GM18511 (cell line): ENCODE measurements around the gene IGF2BP3.
"Not testable (repeated sequence)": the region's sequence is repeated elsewhere in the genome, so short reads cannot be mapped to it uniquely, and the experiment has no call there.

Experiments
- ATAC-seq: cut with Tn5 transposase; IDR thresholded peaks from one replicate; pipeline ENCODE4 v1.9.1; 2021; ENCODE audit warnings: mild to moderate bottlenecking, moderate library complexity; ENCODE audit not compliant: unreplicated experiment

Gene IGF2BP3

DNA sequence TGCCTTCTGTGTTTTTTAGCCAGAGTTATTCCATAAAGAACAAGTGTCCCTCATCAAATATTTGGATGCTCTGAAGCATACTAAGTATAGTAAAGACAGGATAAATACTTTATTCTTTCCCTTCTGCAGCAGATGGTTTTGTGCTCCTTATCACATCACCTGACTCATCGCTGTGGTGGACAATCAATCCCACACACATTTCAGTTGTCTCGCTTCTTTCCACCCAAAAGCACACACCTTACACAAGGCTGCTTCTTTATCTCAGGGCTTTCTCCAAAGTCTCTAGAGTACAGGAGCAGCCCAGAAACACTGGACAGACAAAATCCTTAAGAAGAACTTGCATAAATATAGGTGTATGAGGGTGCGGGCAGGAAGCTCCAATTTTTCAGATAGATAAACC, 43.4 kb downstream of the IGF2BP3 start:
- ATAC-seq: no peak

DNA sequence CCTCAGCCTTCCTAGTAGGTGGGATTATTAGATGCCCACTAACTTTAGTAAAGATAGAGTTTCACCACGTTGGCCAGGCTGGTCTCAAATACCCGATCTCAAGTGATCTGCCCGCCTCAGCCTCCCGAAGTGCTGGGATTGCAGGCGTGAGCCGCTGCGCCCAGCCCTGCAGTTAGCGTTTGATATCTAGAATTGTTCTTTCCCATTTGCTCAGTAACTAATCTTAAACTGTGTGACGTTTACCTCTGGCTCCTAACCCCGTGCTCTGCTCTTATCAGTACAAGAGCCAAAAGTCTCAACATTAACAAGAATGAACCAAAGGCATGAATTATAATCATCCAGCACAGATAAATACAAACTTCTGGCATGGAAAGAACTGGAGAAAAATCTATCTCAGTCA, 47.4 kb downstream of the IGF2BP3 start:
- ATAC-seq: no peak

DNA sequence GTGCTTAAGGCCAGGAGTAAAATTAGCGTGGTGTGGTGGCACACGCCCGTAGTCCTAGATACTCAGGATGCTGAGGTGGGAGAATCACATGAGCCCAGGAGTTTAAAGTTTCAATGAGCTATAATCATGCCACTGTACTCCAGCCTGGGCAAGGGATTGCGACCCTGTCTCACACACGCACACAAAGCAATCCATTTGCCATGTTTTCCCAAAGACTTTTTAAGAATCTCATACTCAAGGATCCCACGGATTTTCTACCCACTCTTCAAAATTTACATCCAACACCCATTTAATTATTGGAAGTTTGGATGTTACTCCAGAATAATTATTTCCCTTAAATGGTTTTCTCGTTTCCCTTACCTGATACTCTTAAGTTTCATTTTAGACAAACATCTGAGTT, 47.9 kb downstream of the IGF2BP3 start:
- no peak for ATAC-seq

DNA sequence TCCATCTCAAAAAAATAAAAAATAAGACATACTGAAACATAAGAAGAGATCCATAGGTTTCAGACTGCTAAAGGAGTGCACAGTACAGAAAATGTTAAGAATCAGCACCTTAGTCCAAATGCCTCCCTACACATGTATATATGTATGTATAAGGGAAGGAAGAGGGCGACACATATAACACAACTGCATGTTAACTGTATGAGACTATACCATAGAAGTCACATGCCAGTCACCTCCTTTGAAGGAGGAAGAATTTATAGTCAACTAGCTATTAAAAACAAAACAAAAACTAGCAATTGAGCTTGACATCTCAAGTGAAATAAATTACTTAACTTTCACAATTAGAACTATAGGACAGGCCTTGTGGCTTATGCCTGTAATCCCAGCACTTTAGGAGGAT, 50.4 kb downstream of the IGF2BP3 start:
- no peak for ATAC-seq

DNA sequence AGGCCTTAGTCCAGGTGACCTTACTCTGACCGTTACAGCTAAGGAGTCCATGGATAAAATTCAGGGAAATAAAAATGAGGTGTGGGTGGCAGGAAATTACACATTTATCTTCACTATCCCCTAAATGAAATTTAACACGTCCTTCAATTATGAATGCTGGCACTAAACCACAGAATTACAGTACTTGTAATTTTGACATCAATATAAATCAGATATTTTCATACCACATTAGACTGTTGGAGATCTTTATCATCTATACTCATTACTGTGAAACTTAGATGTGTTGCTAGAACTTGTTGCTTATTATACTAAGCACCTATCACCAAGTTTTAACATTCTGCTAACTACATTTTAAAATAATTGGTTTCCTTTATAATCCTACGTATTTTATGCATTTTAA, 51.1 kb downstream of the IGF2BP3 start:
- no peak for ATAC-seq

DNA sequence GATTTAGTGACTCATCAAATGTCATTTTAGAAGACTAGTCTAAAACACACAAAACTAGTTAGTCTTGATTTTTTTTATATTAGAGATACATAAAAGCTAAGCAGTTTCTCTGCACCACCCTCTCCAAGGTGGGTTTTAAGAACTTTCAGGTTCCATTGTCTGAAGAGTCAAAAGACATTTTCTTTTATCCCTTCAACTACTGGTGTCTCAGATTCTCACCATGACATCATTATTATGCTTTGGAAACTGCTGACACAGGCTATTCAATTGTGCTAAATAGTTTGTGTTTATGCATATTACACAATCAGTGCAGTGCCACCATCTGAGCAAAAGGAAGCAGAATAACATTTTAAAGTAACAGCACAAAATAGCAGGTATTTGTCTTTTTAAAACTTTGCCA, 52.2 kb downstream of the IGF2BP3 start:
- ATAC-seq: no peak

DNA sequence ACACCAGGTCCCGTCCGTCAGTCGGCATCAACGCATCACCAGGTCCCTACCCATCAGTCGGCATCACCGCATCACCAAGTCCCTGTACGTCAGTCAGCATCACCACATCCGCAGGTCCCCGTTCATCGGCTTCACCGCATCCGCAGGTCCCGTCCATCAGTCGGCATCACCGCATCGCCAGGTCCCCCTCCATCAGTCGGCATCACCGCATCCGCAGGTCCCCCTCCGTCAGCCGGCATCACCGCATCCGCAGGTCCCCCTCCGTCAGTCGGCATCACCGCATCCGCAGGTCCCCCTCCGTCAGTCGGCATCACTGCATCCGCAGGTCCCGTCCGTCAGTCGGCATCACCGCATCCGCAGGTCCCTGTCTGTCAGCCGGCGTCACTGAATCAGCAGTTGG, 55.1 kb downstream of the IGF2BP3 start:
- no peak for ATAC-seq

DNA sequence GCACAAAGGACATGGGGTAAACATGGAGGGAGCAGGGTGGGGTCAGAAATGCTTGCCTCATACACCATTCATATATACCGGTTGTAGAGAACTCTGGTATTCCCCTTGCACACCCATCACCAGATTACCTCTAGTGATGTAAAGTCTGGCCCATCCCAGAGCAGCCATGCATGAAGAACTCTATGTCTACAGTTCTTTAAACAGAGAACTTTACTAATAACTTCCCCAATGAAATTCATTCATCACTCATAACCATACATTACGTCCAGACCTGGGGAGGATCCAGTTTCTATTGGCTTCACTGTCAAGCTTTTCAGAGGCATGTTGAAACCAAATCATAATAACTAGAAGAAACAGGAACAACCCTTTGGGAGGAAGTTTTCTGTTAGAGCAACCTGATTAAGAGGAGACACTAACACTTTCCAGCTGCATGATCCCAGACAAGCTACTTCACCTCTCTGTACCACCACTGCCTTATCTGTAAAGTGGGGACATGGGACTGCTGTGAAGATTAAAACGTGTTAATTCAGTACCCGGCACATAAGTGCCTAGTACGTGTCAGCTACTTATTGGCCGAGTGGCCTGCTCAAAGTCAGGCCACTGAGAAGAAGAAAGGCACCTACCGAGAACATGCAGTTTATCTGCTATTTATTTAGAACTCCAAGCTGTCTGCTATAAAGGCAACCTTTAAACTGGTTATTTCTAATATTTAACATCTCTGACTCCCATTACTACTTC, 59.7 kb downstream of the IGF2BP3 start:
- ATAC-seq: peak; percentile 94

DNA sequence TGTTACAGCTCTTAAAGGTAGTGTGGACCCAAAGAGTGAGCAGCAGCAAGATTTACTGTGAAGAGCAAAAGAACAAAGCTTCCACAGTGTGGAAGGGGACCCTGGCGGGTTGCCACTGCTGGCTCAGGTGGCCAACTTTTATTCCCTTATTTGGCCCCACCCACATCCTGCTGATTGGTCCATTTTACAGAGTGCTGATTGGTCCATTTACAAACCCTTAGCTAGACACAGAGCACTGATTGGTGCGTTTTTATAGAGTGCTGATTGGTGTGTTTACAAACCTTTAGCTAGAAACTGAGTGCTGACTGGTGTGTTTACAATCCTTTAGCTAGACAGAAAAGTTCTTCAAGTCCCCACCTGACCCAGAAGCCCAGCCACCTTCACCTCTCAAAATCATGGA, 63.7 kb downstream of the IGF2BP3 start:
- not testable (repeated sequence) for ATAC-seq

DNA sequence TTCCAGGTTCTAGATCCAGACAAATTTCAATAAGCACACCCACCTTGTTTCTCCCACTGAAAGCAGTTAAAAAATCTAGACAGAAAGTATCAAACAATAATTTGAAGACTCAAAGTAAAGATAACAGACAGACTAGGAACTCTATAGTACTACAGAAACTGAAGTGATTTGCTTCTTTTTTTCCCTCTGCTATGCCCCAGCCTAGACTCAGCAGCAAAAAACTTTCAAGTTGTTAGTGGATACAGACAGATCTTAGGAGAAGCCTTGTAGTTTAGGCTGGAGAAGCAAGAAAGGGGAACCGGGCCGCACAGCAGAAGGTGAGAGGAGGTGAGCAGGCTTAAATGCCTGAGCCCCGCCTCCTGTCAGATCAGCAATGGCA, 65.1 kb downstream of the IGF2BP3 start:
- ATAC-seq: no peak

DNA sequence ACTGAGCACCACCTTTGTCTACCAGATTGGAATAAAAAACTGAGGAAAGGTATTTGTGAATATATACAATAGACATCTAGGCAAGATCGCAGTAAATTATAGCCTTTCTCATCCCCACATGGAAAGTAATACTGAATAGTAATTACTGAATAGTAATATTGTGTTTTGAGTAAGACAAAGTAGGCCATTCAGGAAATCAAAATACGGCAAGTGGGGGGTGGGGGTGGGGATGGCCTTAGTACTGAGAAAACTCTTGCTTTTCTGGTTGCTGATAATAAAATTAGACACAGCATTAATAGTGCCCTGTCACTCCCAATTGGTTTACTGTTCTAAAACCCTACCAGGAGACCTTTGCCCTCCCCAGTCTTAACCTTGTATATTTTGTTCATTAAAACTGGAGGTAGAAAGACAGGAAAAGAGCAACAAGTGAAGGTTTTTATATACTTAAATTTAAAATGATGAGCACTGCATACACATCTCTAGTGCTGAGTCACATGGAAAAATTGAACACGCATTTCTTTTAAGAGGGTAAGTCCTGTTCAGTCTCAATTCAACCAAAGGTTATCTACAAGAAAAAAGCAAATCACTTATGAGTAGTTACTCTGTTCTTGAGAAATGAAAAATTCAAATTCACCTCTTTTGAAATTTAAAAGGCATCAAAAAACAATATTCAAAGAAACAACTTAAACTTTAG, 65.6 kb downstream of the IGF2BP3 start:
- no peak for ATAC-seq

DNA sequence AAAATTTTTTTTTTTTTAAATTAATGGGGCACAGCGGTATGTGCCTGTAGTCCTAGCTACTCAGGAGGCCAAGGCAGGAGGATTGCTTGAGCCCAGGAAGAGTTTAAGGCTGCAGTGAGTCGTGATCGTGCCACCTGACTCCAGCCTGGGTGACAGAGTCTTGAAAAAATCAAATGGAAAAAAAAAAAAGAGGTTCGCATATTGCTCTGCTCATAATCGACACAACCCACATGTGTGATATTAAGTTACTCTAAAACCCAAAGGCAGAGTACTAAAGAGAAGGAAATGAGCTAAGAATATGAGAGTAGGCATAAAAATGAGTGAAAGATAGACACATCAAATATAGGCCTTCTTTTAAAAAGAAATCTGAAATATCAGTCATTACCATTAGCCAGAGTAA, 66.3 kb downstream of the IGF2BP3 start:
- ATAC-seq: no peak

DNA sequence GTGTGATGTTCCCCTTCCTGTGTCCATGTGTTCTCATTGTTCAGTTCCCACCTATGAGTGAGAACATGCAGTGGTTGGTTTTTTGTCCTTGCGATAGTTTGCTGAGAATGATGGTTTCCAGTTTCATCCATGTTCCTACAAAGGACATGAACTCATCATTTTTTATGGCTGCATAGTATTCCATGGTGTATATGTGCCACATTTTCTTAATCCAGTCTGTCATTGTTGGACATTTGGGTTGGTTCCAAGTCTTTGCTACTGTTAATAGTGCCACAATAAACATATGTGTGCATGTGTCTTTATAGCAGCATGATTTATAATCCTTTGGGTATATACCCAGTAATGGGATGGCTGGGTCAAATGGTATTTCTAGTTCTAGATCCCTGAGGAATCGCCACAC, 72.2 kb downstream of the IGF2BP3 start:
- ATAC-seq: not testable (repeated sequence)

DNA sequence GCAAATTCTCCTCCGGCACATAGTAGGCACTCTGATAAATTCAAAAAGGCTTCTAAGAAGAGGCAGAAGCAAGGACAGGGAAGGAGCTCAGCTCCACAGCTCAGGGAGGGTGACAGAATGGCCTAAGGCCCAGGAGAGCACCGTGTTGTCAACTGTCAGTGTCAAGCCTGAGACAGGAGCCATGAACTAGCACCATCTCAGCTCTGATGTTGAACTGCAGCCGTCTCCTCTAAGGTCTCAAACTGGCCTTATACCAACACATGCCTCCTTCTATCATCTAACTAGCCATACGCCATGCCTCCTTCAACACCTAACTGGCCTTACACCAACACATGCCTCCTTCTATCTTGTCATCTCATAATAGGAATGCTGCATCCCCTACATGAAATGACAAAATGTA, 73.0 kb downstream of the IGF2BP3 start:
- no peak for ATAC-seq

DNA sequence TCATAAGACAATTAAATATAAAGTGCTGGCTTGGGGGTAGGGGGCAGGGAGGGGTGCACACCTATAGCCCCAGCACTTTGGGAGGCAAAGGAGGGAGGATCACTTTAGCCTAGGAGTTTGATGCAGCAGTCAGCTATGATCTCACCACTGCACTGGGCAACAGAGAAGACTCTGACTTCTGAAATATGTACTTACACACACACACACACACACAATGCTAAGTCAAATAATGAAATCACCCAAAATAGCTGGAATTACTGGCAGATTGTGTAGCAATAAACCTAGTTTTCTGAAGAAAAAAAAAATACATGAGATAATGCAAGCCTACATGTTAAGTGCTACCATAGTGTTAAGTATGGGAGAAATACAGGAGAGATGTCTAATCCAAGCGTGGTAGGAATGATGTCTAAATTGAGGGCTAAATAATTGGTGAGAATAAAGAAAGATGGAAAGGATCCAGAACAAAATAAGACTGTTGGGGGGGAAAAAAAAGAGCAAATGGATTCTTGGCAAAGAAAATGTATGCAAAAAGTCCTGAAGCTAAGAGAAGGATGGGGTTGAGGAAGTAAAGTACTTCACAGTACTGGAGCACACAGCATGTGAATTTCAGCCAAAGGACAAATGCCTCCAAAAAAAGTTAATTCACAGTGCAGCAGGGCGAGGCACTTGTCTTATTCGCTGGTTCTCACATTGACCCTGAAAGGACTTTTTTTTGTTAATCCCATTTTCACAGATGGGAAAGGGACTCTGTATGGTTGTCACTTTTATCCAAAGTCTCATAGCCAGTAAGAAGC, 73.9 kb downstream of the IGF2BP3 start:
- ATAC-seq: no peak

DNA sequence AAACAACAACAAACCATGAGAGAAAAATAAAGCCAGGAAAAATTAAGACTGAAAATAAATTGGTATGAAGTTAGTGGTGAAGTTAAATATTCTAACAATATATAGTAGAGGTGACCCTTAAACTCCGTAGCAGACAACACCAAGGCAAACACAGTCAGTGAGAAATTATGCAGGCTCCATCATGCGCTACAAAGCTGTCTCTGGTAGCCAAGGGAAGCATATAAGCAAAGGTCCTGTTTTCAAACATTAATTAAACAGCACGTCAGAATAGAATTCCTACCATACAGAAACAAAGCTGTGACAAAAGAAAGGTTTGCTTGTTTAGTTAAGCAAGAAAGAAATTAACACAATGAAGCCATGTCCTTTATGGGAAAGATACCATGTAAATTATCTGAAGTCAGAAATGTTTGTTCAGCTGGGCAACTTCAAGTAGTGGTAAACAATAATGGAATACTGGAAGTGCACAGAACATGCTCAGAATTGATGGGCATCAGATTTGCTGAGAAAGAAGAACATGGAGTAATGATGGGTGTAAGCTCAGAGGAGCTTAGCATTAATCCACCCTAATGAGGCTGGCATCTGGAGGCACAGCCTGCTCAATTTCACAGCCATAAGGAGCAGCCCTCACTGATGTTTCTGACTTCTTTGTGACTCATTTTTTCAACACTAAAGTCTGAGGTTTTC, 75.7 kb downstream of the IGF2BP3 start:
- ATAC-seq: no peak

DNA sequence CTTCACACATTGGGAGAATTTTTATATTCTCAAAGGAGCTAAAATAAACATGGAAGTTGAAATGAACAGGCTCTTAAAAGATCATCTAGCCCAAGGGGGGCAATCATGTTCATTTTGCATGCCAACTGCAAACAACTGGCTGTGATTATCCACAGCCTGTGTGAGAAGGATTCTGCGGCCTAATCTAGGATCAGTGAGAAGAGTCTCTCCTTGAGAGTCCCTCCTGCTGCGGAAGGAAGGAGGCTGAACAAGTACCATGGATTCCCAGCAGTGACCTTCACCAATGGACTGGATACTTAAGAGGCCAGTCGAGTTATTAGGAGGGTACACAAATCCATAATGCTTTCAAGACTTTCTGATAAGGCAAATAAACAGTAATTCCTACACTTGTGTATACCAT, 76.7 kb downstream of the IGF2BP3 start:
- no peak for ATAC-seq

DNA sequence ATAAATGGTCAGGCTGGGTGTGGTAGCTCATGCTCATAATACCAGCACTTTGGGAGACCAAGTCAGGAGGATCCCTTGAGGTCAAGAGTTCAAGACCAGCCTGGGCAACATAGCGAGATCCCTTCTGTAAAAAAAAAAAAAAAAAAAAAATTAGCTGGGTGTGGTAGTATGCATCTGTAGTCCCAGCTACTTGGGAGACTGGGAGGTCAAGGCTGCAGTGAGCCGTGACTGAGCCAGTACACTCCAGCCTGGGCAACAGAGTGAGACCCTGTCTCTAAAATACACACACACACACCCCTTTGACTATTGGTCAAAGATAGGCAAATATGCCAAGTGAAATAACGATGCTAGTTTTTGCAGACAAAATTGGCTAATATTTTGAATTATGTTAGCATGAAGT, 80.6 kb downstream of the IGF2BP3 start:
- ATAC-seq: no peak

DNA sequence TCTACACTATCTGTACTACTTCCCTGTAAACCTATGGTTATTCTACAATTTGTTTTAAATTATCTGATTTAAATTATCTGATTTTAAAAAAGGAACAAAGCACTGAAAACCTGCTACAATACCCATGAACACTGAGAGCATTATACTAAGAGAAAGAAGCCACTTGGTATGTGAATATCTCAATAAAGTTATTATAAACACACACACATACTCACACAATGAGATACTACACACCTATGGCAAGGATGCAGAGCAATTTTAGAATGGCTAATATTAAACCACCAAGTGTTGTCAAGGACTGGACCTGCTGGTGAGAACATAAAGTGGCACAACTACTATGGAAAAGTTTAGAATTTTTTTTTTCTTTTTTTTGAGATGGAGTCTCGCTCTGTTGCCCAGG, 82.7 kb downstream of the IGF2BP3 start:
- no peak for ATAC-seq

DNA sequence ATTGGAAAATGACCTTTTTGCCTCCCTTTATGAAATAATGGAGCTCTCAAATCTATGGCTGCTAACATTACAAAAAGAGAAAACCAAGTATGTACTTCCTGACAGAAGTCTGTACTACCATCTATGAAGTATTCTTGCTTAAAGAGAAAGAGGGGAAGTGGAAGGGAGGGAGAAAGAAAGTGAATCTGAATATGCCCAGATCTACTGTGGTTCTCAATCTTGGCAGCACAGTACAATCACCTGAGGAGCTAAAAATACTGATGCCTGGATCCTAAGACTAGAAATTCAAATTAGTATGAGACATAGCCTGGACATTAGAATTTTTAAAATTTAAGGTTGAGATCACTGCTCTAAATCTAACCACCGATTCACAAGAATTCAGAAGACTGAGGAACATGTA, 85.2 kb downstream of the IGF2BP3 start:
- ATAC-seq: no peak

DNA sequence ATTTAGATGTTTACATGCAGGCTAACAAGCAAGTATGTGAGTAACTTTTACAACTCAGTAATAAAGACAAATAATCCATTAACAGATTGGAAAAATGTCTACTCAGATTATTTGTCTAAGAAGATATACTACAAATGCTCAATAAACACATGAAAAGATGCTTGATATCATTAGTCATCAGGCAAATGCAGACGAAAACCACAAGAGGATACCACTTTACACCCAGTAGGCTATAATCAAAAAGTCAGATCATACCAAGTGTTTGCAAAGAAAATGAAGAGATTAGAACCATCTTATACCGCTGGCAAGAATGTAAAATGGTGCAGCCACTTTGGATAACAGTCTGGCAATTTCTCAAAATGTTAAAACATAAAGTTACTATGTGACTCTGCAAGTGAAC, 87.1 kb downstream of the IGF2BP3 start:
- ATAC-seq: no peak
